PC-3 (cell line): ENCODE results near the gene PID1.

Experiments
- EZH2 ChIP-seq: fragments of 300-600 bp; sonication (generic); IDR thresholded peaks from one replicate; pipeline ENCODE4 v1.6.1; 2017; ENCODE audit warnings: antibody characterized with exemption, mild to moderate bottlenecking, low read length; ENCODE audit not compliant: unreplicated experiment
- TF ChIP-seq, protein P1 (sequence below): fragments of 300-600 bp; sonication (generic); conservative IDR thresholded peaks from 2 replicates; pipeline ENCODE4 v1.5.1; 2017; ENCODE audit warnings: antibody characterized with exemption, low read depth, mild to moderate bottlenecking, low read length

GRCh38 chr2:229269941-229270340, 1.1 kb downstream of the PID1 start:
- TF ChIP-seq, protein P1, sequence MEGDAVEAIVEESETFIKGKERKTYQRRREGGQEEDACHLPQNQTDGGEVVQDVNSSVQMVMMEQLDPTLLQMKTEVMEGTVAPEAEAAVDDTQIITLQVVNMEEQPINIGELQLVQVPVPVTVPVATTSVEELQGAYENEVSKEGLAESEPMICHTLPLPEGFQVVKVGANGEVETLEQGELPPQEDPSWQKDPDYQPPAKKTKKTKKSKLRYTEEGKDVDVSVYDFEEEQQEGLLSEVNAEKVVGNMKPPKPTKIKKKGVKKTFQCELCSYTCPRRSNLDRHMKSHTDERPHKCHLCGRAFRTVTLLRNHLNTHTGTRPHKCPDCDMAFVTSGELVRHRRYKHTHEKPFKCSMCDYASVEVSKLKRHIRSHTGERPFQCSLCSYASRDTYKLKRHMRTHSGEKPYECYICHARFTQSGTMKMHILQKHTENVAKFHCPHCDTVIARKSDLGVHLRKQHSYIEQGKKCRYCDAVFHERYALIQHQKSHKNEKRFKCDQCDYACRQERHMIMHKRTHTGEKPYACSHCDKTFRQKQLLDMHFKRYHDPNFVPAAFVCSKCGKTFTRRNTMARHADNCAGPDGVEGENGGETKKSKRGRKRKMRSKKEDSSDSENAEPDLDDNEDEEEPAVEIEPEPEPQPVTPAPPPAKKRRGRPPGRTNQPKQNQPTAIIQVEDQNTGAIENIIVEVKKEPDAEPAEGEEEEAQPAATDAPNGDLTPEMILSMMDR = no peak
- no peak for TF ChIP-seq EZH2
